Activated CD4-positive, alpha-beta memory T cell treated with anti-CD3 and anti-CD28 coated beads, Interleukin-2, amount 10 ng/mL, durations not matched to agents 7 days and 5 days (primary cell): ENCODE measurements around the gene APOM. TPM values are rescaled to one million over a fixed set of nuclear protein-coding genes. Genes with fewer than 3 reads are reported as not detected.

Source experiments
- CTCF ChIA-PET: fragments of 350-600 bp; sonication (Branson Sonifier 250); formaldehyde crosslinking; loops from one replicate; lab custom pipeline; 2021; ENCODE audit warnings: antibody characterized with exemption, inconsistent platforms; lab: Charles Lee
- POLR2A ChIA-PET: fragments of 350-600 bp; sonication (Branson Sonifier 250); formaldehyde crosslinking; loops from one replicate; lab custom pipeline; 2021; ENCODE audit warnings: antibody characterized with exemption; lab: Charles Lee
- DNase-seq: peaks from one replicate; pipeline ENCODE4 v3.0.0-alpha.2; 2020
- H3K27ac Mint-ChIP-seq: one replicate; pipeline ENCODE4 v1.8.0; 2021; ENCODE audit warnings: mild to moderate bottlenecking, mixed read lengths
- H3K27me3 Mint-ChIP-seq: one replicate; pipeline ENCODE4 v1.8.0; 2021; ENCODE audit warnings: mixed read lengths
- H3K36me3 Mint-ChIP-seq: one replicate; pipeline ENCODE4 v1.8.0; 2021; ENCODE audit warnings: low read depth, mixed read lengths
- H3K4me1 Mint-ChIP-seq: one replicate; pipeline ENCODE4 v1.8.0; 2021; ENCODE audit warnings: mixed read lengths
- H3K4me3 Mint-ChIP-seq: one replicate; pipeline ENCODE4 v1.8.0; 2021; ENCODE audit warnings: mild to moderate bottlenecking, mixed read lengths
- H3K9me3 Mint-ChIP-seq: one replicate; pipeline ENCODE4 v1.8.0; 2021; ENCODE audit warnings: mixed read lengths
- total RNA-seq, 2 experiments: library from RNA; stranded (reverse); gene quantifications; one replicate each; pipeline ENCODE4 v1.2.3, GENCODE V29; 2021

The APOM gene
- total RNA-seq, 2 experiments from 2014 or later, result 2.9 to 3.6 TPM

- Mint-ChIP-seq H3K36me3 (peaks cover 88% of the 10 kb centered on the region), H3K27ac (no peak overlapping the region), H3K4me1 (no peaks in the 10 kb centered on the region), H3K4me3 (no peak overlapping the region), H3K9me3 (no peaks in the 10 kb centered on the region), H3K27me3 (no peaks in the 10 kb centered on the region)
- ChIA-PET CTCF (no interaction called here), POLR2A (no interaction called here)
- DNase-seq, result no peak
These were observed 23.3 kb upstream of the APOM start for GRCh38 chr6:31632279-31632946.

GRCh38 chr6:31633447-31633846 is 22.2 kb upstream of the APOM start:
- Mint-ChIP-seq H3K36me3 (peaks cover 84% of the 10 kb centered on the region), H3K27me3 (no peaks in the 10 kb centered on the region), H3K9me3 (no peaks in the 10 kb centered on the region), H3K4me1 (no peaks in the 10 kb centered on the region), H3K27ac (no peak overlapping the region), H3K4me3 (no peak overlapping the region)
- POLR2A ChIA-PET, result interaction anchor here (1.4 to 2.0 kb wide), 3 partner anchors 10 to 32 kb away, joined by 4 to 6 read pairs (median 4); partner anchors contain the start of gene GPANK1
- CTCF ChIA-PET, result no interaction called here
- DNase-seq, result no peak

GRCh38 chr6:31634131-31634530 is 21.6 kb upstream of the APOM start:
- no peak for DNase-seq
- ChIA-PET POLR2A (interaction anchor here (0.6 to 2.0 kb wide), 4 partner anchors 9 to 31 kb away, joined by 3 to 6 read pairs (median 4); partner anchors contain the start of gene GPANK1), CTCF (no interaction called here)
- no peak overlapping the region for H3K4me3 Mint-ChIP-seq
- H3K4me1 Mint-ChIP-seq, result peaks cover 2% of the 10 kb centered on the region
- H3K27me3 Mint-ChIP-seq, result no peaks in the 10 kb centered on the region
- H3K9me3 Mint-ChIP-seq, result no peaks in the 10 kb centered on the region
- H3K27ac Mint-ChIP-seq, result no peak overlapping the region
- H3K36me3 Mint-ChIP-seq, result peaks cover 83% of the 10 kb centered on the region

- Mint-ChIP-seq H3K9me3 (no peaks in the 10 kb centered on the region), H3K27me3 (no peaks in the 10 kb centered on the region), H3K27ac (no peak overlapping the region), H3K4me3 (no peak overlapping the region), H3K4me1 (peaks cover 8% of the 10 kb centered on the region), H3K36me3 (peaks cover 81% of the 10 kb centered on the region)
- ChIA-PET CTCF (no interaction called here), POLR2A (interaction anchor here (2.0 to 2.3 kb wide), 2 partner anchors 17 to 30 kb away, joined by 6 to 11 read pairs; partner anchors contain the start of genes BAG6 and GPANK1)
- DNase-seq, result no peak
These were observed 20.6 kb upstream of the APOM start for GRCh38 chr6:31634969-31635575.

GRCh38 chr6:31636698-31637596 is 18.7 kb upstream of the APOM start:
- no peak overlapping the region for H3K27ac Mint-ChIP-seq
- H3K4me3 Mint-ChIP-seq, result no peak overlapping the region
- no peak for DNase-seq
- peaks cover 8% of the 10 kb centered on the region for H3K4me1 Mint-ChIP-seq
- no peaks in the 10 kb centered on the region for H3K9me3 Mint-ChIP-seq
- H3K27me3 Mint-ChIP-seq, result no peaks in the 10 kb centered on the region
- ChIA-PET CTCF (interaction anchor here (1.2 kb wide), 1 partner anchor 38 kb away, joined by 3 read pairs; no protein-coding TSS in a partner anchor), POLR2A (interaction anchor here (1.2 to 3.4 kb wide), 4 partner anchors 10 to 15 kb away, joined by 4 to 14 read pairs (median 9); partner anchors contain the start of gene BAG6)
- H3K36me3 Mint-ChIP-seq, result peaks cover 77% of the 10 kb centered on the region

GRCh38 chr6:31639043-31639442 is 16.7 kb upstream of the APOM start:
- Mint-ChIP-seq H3K36me3 (peaks cover 70% of the 10 kb centered on the region), H3K27ac (peak overlapping the region; percentile 18), H3K4me1 (peaks cover 8% of the 10 kb centered on the region), H3K9me3 (no peaks in the 10 kb centered on the region), H3K27me3 (no peaks in the 10 kb centered on the region), H3K4me3 (no peak overlapping the region)
- DNase-seq, result no peak
- ChIA-PET POLR2A (interaction anchor here (0.8 to 3.4 kb wide), 4 partner anchors 8 to 17 kb away, joined by 3 to 17 read pairs (median 10); partner anchors contain the start of gene BAG6), CTCF (no interaction called here)

GRCh38 chr6:31639449-31639861 is 16.2 kb upstream of the APOM start:
- Mint-ChIP-seq H3K27me3 (no peaks in the 10 kb centered on the region), H3K4me3 (no peak overlapping the region), H3K4me1 (peaks cover 8% of the 10 kb centered on the region), H3K27ac (peak overlapping the region; percentile 54), H3K9me3 (no peaks in the 10 kb centered on the region), H3K36me3 (peaks cover 67% of the 10 kb centered on the region)
- no peak for DNase-seq
- CTCF ChIA-PET, result no interaction called here
- POLR2A ChIA-PET, result interaction anchor here (0.8 to 3.4 kb wide), 4 partner anchors 12 to 20 kb away, joined by 3 to 17 read pairs (median 10); partner anchors contain the start of gene BAG6

GRCh38 chr6:31640612-31641011 is 15.1 kb upstream of the APOM start:
- POLR2A ChIA-PET, result interaction anchor here (0.6 to 3.4 kb wide), 5 partner anchors 12 to 21 kb away, joined by 3 to 17 read pairs (median 5); partner anchors contain the start of gene BAG6
- peaks cover 10% of the 10 kb centered on the region for H3K4me1 Mint-ChIP-seq
- DNase-seq, result no peak
- peaks cover 70% of the 10 kb centered on the region for H3K36me3 Mint-ChIP-seq
- H3K27ac Mint-ChIP-seq, result no peak overlapping the region
- H3K4me3 Mint-ChIP-seq, result no peak overlapping the region
- no peaks in the 10 kb centered on the region for H3K27me3 Mint-ChIP-seq
- H3K9me3 Mint-ChIP-seq, result no peaks in the 10 kb centered on the region
- CTCF ChIA-PET, result no interaction called here

GRCh38 chr6:31641370-31641769 is 14.3 kb upstream of the APOM start:
- ChIA-PET POLR2A (interaction anchor here (1.1 to 1.8 kb wide), 3 partner anchors 15 to 23 kb away, joined by 3 to 5 read pairs (median 3); partner anchors contain the start of gene GPANK1), CTCF (no interaction called here)
- H3K4me1 Mint-ChIP-seq, result peaks cover 10% of the 10 kb centered on the region
- no peak overlapping the region for H3K27ac Mint-ChIP-seq
- peaks cover 67% of the 10 kb centered on the region for H3K36me3 Mint-ChIP-seq
- H3K4me3 Mint-ChIP-seq, result no peak overlapping the region
- H3K9me3 Mint-ChIP-seq, result no peaks in the 10 kb centered on the region
- no peaks in the 10 kb centered on the region for H3K27me3 Mint-ChIP-seq
- no peak for DNase-seq

GRCh38 chr6:31642798-31643570 is 12.7 kb upstream of the APOM start:
- H3K27ac Mint-ChIP-seq, result no peak overlapping the region
- no peak overlapping the region for H3K4me3 Mint-ChIP-seq
- peaks cover 64% of the 10 kb centered on the region for H3K36me3 Mint-ChIP-seq
- H3K4me1 Mint-ChIP-seq, result peaks cover 10% of the 10 kb centered on the region
- POLR2A ChIA-PET, result interaction anchor here (0.5 to 2.1 kb wide), 5 partner anchors 9 to 154 kb away, joined by 3 to 11 read pairs (median 4); partner anchors contain the start of gene BAG6
- H3K9me3 Mint-ChIP-seq, result no peaks in the 10 kb centered on the region
- CTCF ChIA-PET, result no interaction called here
- H3K27me3 Mint-ChIP-seq, result no peaks in the 10 kb centered on the region
- DNase-seq, result no peak

- no peak for DNase-seq
- Mint-ChIP-seq H3K4me1 (peaks cover 12% of the 10 kb centered on the region), H3K36me3 (peaks cover 67% of the 10 kb centered on the region), H3K27ac (no peak overlapping the region), H3K27me3 (no peaks in the 10 kb centered on the region), H3K4me3 (no peak overlapping the region), H3K9me3 (no peaks in the 10 kb centered on the region)
- ChIA-PET POLR2A (interaction anchor here (0.8 to 2.1 kb wide), 3 partner anchors 9 to 17 kb away, joined by 3 to 11 read pairs (median 4); partner anchors contain the start of gene BAG6), CTCF (no interaction called here)
These were observed 11.8 kb upstream of the APOM start for GRCh38 chr6:31643818-31644454.
